ENCODE data around the gene ZNF487. TPM values are rescaled to one million over a fixed set of nuclear protein-coding genes. Genes with fewer than 3 reads are reported as not detected.
"Not testable (repeated sequence)": the region's sequence is repeated elsewhere in the genome, so short reads cannot be mapped to it uniquely, and the experiment has no call there.

Gene ZNF487
- 1 to 10 TPM; 3.6 to 6.2 (median 4.1) TPM for polyA plus RNA-seq (ENCODE audit: insufficient read length in 10 of 10)
- long read RNA-seq, donor 1: 0 reads
- long read RNA-seq, donor 2, partial matches to known transcripts: 0 of 2 reads
- long read RNA-seq, donor 2, other reads (novel, unspliced or antisense): 0 of 2 reads
- long read RNA-seq, donor 3: 0 reads
- long read RNA-seq, donor 4: 0 reads
- long read RNA-seq, donor 5, partial matches to known transcripts: 0 of 3 reads
- long read RNA-seq, donor 5, other reads (novel, unspliced or antisense): 0 of 3 reads
- long read RNA-seq, donor 6: 0 reads
- long read RNA-seq, donor 7: 0 reads
- long read RNA-seq, donor 8, partial matches to known transcripts: 0 of 2 reads
- long read RNA-seq, donor 8, other reads (novel, unspliced or antisense): 0 of 2 reads
- long read RNA-seq, donor 9: 0 reads

DNA sequence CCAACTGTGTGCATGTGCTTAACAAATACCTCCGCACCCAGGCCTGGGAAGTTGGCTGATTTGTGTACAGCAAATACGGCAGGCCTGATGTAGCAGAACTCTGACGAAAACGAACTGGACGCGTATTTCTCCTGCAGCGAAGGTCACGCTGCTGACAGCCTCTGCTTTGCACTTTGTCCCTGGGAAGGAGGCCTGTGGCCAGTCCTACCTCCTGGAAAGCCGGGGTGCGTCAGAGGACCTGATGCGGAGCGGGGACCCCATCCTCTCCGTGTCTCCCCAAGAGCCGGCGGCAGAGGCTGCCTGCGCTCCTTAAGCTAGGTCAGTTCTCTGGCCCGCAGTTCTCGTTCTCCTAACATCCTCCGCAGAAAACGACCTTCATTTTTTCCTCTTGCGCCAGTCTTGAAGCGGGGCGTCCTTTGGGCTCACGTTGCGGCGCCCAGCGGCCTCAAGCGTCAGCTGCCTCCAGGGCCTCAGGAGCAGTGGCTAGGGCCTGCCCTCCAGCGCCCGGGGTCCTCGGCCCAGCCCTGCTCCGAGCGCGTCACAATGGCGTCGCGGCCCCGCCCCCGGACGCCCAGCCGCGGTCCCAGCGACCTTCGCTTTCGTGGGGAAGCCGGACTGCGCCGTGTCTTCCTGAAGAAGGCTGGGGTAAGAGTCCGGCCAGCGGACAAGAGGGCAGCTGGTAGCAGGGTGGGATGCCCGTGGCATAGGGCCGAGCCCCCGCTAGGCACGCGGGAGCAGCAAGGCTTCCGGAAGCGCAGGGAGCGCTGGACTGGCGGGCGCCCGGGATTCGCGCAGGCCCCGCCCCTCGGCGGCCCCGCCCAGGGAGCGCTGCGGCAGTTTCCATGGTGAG, at the start of gene ZNF487:
Gene ZNF487, plus strand, starts transcription at position 821 of the 850 bp plus-strand sequence. CDS start 38,703 bp downstream, outside the sequence.
- DNase-seq: peak; percentile 88 to 99 (median 93)

DNA sequence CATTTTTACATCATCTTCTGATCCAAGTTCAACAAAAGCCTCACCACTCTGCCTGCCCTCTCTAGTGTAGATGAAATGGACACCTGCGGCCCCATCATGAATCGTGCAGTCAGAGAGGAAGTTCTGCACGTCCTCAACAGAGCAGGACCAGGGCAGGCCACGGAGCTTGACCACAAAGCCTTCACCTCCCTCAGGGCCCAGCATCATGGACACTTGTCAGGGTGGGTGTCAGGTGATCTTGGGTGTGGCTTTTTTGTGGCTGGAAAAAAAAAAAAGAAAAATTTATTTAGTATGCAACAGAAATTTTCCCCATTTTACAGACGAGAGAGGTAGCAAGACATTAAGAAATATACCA, 49.3 kb upstream of the ZNF487 start:
- DNase-seq: no peak

DNA sequence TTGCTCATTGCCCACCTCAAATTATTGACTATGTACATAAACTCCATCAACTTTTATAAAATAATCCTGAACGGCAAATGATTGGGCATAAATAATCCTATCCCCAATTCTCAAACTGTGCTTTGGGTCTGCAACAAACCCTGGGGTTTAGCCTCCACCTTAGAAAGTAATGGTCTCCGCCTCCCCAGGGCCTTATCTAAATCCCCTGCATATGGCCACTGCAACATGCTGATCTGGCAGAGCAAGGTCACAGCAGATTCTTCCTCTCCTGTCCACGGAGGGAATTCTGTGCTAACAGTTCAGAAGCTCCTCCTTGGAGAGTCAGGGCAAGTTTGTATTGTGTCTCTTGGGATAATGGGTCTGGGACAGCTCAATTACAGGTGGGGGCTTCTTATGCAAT, 47.0 kb upstream of the ZNF487 start:
- DNase-seq: no peak

GRCh38 chr10:43390333-43390732, 46.6 kb upstream of the ZNF487 start:
- no peak for DNase-seq

GRCh38 chr10:43390759-43391158, 46.2 kb upstream of the ZNF487 start:
- no peak for DNase-seq

DNA sequence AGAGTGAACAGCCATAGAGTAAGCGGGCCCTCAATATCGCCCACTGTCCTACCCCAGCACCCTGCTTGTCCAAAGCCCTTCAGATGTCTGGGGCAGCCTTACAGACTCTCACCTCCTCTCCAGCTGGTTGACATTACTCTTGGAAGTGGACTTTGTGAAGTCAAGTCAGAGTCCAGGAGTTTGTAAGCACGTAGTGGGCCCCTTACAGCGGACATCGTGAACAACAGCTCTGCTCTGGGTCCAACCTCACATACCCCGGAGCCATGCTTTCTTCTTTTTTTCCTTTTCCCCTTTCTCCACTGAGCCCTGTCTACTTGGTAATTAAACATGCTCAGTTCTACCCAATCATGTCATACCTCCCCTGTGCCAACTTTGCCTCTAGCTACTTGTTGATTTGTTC, 45.4 kb upstream of the ZNF487 start:
- no peak for DNase-seq

DNA sequence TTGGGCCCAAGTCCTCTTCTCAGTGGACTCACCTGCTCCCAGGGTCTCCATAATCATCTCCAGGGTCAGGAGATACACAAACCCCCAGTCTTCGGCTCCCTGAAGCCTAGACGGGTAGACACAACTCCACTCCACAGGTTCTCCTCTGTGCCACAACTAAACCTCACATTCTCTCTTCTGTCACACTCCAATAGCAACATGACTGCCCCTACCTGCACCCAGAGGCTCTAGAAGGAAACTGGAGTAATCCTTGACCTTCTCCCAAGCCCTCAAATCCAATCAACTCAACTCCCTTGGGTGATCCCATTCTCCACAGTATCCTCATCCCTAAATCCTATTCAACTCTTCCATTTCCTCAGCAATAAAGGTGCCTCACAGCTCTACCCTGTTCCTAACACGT, 44.2 kb upstream of the ZNF487 start:
- DNase-seq: no peak

- not testable (repeated sequence) for DNase-seq
These were observed 43.7 kb upstream of the ZNF487 start for GRCh38 chr10:43393186-43393585.

DNA sequence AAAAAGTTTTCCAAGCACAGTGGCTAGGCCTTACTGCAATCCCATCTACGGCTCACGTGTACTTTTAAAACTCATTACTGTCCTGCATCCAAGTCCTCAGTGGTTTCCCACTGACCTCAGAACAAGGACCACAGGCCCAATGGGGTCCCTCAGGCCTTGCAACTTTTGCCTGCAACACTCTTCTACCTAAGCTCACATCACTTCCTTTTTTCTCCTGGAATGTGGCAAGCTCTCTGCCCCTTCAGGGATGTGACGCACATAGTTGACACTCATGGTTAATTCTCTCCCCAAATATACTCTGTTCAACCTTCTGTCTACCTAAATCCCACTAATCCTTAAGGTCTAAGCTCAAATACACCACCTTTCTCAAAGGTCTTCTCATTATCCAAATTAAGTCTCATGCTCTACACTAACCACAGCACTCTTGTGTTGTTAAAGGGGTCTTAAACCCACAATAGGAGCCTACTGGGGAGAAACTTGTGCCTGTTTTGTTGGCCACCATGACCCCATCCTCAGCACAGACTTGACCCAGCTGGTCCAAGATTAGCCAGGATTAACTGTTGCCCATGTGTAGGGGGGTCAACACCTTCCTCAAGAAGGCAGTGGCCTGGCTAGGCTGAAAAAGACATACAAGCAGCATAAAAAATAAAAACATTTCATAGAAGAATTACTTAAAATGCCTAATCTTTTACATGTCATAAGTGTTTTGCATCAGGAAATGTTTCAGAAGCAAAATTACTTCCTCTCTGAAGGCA, 43.1 kb upstream of the ZNF487 start:
- no peak for DNase-seq

GRCh38 chr10:43394868-43395267, 42.0 kb upstream of the ZNF487 start:
- no peak for DNase-seq

DNA sequence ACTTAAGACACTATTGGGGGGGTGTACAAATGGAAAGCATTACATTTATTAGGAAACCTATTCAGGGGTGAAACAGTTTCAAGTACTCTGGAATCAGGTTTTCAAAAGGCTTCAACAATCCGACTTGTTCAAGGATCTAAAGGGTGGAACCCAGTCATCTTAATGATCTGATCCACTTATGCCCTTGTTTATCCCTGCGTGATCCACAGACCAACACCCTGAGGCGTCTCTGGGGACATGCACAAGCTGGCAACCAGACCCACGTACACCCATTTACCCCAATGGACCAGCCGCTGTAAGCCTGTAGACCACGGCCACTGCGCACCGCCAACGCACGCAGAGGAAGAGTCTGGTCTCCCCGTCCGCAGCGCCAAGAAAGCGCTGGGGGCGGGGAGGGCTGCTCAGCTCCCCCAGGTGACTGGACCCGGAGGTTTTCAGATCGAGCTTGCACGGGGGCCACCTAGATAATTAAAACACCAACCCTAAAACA, 41.3 kb upstream of the ZNF487 start:
- DNase-seq: no peak

- peak in 2 of 3 donors; percentile 79 to 88 for DNase-seq
These were observed 40.6 kb upstream of the ZNF487 start for GRCh38 chr10:43396061-43396927.

DNA sequence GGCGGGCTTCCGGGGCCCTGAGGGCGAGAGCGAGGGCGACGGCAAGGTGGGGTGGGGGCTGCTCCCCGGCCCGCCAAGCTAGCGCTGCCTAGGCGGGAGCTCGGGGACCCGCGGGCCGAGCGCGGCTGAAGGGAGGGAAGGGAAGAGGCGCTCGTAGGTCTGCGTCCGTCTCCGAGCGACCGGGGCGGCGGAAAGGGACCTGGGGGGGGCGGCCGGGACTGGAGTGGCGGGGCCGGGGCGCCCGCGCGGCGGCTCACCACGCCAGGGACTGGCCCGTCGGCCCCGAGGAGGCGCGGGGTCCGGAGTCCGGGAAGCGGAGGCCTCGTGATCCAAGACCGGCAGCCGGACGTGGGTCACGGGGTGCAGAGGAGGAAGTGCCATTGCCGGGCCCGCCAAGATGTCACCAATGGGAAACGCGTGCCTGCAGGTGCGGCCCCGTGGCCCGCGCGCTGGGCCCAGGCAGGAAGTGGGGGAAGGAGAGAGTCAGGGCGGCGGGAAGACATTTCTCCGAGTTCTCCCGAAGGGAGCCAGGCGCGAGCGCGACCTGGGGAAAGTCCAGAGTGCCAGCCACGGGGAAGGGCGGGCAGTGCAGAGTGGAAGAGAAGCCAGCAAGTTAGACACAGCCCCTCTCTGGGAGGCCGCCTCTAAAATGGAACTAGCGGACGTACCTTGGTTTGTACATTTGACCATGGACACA, 39.8 kb upstream of the ZNF487 start:
- peak in 2 of 3 donors; percentile 78 to 92 for DNase-seq

- DNase-seq: no peak
These were observed 38.0 kb upstream of the ZNF487 start for GRCh38 chr10:43398939-43399319.

DNA sequence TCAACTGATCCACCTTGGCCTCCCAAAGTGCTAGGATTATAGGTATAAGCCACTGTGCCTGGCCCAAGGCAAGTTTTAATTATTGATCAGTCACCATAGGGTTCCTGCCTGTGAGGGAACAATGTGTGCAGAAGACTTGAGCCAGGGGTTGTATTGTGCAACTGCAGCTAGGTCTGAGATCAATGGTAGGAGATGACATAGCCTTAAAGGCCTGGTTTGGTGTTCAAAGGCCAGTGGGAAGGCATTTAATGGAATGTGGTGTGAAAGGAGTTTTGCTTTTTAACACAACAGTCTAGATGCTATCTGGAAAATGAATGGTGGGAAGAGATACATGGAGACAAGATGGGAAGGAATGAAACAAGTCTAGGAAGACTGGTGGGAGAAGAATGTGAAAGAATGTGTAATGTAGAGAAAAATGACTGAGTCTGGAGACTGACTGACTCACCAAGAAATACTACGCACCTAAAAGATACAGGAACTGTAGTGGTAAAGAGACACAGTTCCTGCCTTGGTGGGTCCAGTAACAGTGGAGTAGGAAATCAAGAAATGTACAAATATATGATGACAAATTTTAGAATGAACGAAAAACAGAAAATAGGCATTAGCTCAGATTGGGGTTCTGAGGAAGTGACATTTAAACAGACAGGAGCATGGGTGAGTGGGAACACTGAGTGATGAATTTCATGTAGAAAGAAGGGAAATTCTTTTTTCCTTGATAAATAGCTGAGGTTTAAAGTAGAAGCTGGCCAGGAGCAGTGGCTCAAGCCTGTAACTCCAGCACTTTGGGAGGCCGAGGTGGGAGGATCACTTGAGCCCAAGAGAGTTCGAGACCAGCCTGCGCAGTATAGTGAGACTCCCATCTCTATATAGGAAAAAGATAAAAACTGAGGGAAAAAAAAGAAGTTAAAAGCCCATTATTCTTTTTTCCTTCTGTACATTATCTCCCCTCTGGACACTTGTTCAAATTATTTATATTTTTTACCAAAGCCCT, 37.3 kb upstream of the ZNF487 start:
- DNase-seq: no peak

- no peak for DNase-seq
These were observed 35.3 kb upstream of the ZNF487 start for GRCh38 chr10:43401627-43402026.

DNA sequence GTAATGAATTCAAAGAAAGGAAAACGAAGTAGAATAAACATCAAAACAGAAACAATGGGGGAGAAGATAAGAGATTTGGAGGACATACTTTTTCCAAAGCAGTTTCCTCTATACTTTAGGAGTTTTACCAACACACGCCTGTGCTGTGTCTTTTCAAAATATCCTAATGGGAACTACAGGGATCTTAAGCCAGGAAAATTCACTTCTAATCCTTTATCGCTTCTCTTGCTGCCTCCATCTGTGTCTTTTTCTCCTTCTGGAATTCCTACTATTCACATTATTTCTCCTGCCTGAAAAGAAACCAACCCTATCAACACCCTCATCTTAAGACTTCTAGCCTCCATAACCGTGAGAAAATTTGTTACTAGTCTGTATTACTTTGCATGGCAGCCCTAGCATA, 34.7 kb upstream of the ZNF487 start:
- DNase-seq: no peak

DNA sequence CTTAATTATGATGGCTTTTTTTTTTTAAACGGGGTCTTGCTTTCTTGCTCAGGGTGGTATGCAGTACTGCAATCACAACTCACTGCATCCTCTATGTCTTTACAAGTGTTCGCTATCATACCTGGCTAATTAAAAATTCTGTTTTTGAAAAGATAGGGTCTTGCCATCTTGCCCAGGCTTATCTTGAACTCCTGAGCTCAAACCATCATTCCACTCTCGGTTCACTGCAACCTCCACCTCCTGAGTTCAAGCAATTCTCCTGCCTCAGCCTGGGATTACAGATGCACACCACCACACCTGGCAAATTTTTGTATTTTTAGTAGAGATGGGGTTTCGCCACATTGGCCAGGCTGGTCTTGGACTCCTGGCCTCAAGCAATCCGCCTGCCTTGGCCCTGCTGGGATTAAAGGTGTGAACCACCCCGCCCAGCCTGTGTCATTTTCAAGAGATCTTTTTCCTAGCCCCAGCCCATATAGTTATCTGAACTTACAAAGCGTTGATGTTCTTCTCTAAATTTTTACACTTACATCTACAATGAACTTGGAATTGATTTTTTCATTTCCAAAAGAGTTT, 33.9 kb upstream of the ZNF487 start:
- no peak for DNase-seq

Data from muscle of back (tissue), 13 donors.